Thyroid gland (tissue), 4 donors: ENCODE data around the gene TRPM7.

Experiments
- POLR2A ChIP-seq, 2 donors: fragments of 450-650 bp; IDR thresholded peaks; one replicate each; pipeline ENCODE4 v1.6.1; 2017; ENCODE audit warnings: antibody characterized with exemption in 2 of 2, mild to moderate bottlenecking in 2 of 2, moderate library complexity in 1 of 2
- TF ChIP-seq, protein P1 (sequence below), 6 experiments: fragments of 200-600 bp in 3 of 6; fragments of 450-650 bp in 3 of 6; sonication (generic) in 3 of 6; IDR thresholded peaks; one replicate each; pipeline ENCODE4 v1.5.1; 2016 to 2019; ENCODE audit warnings: antibody characterized with exemption in 6 of 6, mild to moderate bottlenecking in 2 of 6, inconsistent platforms in 1 of 6, moderate library complexity in 1 of 6

DNA sequence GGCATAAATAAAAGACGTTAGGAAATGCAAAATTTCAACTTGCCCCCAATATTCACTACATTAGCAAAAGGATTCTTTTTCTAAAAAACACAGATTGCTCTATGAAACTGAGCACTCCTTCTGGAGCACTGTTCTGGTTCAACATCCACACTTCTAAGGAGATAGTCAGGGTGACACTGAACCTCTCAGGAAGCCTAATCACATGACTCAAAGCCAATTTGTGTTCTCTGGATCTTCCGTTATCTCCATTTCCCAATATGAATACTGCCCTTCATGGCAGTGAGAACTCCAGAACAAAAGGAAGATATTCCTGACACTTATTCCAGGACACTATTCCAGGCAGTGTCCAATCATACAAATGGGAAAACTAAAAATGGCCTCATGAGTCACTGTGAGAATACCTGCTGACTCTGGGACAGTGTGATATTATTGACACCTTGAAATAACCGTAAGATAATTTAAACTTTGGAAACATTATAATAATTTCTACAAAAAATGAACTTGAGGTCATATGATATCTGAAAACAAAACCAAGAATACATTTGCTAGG lies 21.4 kb upstream of the TRPM7 start:
- TF ChIP-seq, protein P1, sequence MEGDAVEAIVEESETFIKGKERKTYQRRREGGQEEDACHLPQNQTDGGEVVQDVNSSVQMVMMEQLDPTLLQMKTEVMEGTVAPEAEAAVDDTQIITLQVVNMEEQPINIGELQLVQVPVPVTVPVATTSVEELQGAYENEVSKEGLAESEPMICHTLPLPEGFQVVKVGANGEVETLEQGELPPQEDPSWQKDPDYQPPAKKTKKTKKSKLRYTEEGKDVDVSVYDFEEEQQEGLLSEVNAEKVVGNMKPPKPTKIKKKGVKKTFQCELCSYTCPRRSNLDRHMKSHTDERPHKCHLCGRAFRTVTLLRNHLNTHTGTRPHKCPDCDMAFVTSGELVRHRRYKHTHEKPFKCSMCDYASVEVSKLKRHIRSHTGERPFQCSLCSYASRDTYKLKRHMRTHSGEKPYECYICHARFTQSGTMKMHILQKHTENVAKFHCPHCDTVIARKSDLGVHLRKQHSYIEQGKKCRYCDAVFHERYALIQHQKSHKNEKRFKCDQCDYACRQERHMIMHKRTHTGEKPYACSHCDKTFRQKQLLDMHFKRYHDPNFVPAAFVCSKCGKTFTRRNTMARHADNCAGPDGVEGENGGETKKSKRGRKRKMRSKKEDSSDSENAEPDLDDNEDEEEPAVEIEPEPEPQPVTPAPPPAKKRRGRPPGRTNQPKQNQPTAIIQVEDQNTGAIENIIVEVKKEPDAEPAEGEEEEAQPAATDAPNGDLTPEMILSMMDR (IDR thresholded peaks at IDR 0.05) = no peak
- no peak for TF ChIP-seq POLR2A (IDR thresholded peaks at IDR 0.05)
